GM21515 (cell line): ENCODE measurements around the gene SDK2.
"Not testable (repeated sequence)": the region's sequence is repeated elsewhere in the genome, so short reads cannot be mapped to it uniquely, and the experiment has no call there.

Source experiments
- ATAC-seq: cut with Tn5 transposase; IDR thresholded peaks from one replicate; pipeline ENCODE4 v1.9.1; 2021; ENCODE audit not compliant: unreplicated experiment

SDK2 gene

GRCh38 chr17:73489991-73490390 lies 154.3 kb downstream of the SDK2 start:
- ATAC-seq = no peak

- ATAC-seq = no peak
These were observed 154.9 kb downstream of the SDK2 start for GRCh38 chr17:73489333-73489732.

GRCh38 chr17:73485130-73485529 lies 159.1 kb downstream of the SDK2 start:
- no peak for ATAC-seq

- ATAC-seq = no peak
These were observed 161.4 kb downstream of the SDK2 start for GRCh38 chr17:73482894-73483293.

DNA sequence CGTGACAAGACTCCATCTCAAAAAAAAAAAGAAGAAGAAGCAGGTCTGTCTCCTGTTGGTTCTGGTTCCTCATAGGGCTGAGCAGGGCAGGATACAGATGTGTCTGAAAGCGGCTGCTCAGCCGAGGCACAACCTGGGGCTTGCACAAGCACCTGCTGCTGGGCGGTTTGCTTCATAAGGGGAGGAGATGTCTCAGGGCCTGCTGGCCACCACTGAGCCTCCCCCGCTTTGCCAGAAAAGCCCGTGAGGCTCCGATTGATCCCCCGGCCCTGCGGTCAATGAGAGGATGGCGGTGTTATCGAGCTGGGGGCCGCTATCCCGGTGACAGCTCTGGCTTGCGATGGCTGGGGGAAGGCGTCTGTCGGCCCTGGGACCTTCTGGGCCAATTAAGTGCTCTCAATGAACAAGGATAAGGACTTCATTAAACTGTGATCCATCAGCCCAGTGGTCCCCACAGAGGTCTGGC lies 162.0 kb downstream of the SDK2 start:
- ATAC-seq = no peak

GRCh38 chr17:73481676-73482075 lies 162.6 kb downstream of the SDK2 start:
- no peak for ATAC-seq

GRCh38 chr17:73480740-73481139 lies 163.5 kb downstream of the SDK2 start:
- ATAC-seq = no peak

GRCh38 chr17:73478768-73479424 lies 165.3 kb downstream of the SDK2 start:
- ATAC-seq = no peak

GRCh38 chr17:73478334-73478733 lies 165.9 kb downstream of the SDK2 start:
- ATAC-seq = no peak

DNA sequence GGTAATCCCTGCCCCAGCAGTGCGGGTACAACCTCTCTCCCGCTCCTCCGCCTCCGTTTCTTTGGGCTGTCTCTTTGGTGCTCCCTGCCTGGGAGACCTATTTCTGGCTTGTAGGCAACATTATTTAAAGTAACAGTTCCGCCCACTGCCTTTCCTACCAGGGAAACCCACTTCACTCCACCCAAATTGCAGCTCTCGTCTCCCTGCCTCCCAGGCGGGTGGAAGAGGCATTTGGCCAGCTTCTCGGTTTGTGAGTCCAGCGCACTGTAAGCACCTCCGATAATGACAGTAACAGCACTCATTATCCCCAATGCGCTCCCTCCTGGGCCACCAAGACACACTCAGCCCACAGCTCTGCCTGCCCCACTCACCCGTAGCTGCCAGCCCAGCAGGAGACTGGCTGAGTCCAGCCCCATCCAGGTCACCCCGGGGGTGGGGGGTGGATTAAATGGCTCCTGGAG lies 167.3 kb downstream of the SDK2 start:
- no peak for ATAC-seq

GRCh38 chr17:73474370-73474988 lies 169.8 kb downstream of the SDK2 start:
- no peak for ATAC-seq

- ATAC-seq = not testable (repeated sequence)
These were observed 171.5 kb downstream of the SDK2 start for GRCh38 chr17:73472715-73473114.

DNA sequence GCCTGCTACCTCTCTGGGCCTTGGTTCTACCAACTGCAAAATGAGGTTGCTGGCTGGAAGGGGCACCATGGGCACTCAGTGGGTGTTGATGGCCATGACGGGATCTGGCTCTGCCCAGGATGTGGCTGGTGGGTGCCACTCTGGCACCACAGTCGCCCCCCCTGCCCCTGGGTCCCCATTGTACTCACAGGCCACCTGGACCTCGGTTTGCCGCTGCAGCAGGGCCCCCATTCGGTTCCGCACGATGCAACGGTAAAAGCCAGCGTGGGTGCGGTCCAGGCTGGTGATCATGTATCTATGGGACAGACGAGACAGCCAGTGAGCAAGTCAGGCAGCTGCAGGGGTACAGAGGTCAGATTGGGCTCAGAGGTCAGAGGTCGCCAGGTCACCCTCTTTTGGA lies 172.3 kb downstream of the SDK2 start:
- ATAC-seq = no peak

- ATAC-seq = no peak
These were observed 173.9 kb downstream of the SDK2 start for GRCh38 chr17:73470316-73470826.

GRCh38 chr17:73469311-73469710 lies 174.9 kb downstream of the SDK2 start:
- no peak for ATAC-seq

GRCh38 chr17:73468221-73468620 lies 176.0 kb downstream of the SDK2 start:
- ATAC-seq = no peak

DNA sequence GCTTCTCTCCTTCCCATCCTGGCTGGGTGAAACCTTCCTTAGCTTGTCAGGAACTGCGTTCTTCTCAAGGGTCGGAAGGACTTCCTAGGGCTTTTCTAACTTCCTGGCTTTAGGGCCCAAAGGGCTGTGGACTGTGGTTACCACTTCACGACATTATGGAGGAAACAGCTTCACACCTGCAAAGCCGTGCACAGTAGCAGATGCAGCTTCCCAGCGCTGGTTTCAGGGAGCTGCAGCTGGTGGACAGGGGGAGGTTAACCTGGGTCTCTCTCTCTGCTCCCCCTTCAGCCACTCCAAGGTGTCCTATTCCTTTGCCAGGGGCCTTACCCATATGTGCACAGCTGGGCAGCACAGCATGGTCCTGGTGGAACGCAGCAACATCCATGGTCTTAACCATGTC lies 176.6 kb downstream of the SDK2 start:
- no peak for ATAC-seq

DNA sequence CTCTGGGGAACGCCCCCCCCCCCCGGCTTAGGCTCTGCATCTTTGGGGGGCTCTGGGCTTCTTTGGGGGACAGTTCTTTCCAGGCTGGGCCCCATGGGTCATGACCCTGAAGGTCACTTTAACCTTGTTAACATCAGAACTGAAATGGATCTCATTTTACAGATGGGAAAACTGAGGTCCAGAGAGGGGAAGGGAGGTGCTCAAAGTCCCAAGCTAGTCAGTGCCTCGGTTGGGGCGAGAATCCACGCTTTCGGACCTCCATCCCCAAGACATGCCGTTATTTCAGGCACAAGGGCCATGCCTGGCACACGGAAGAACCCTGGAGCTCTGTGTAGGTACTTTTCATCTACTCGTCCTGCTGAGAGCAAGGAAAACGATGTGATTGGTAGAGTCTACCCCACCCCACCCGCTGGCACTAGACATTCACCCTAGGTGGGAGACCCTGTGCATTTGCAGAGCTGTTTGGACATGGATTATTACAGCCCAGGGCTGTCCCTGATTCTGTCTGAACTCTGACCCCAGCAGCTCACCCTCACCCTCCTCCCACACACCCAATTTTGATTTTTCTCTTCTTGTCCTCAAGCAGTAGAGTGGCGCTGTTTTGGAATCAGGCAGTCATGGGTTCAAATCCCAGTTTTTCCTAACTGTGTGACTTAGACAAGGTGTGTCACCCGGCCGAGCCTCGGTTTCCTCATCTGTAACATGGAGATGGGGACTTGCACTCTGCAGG lies 177.4 kb downstream of the SDK2 start:
- no peak for ATAC-seq

DNA sequence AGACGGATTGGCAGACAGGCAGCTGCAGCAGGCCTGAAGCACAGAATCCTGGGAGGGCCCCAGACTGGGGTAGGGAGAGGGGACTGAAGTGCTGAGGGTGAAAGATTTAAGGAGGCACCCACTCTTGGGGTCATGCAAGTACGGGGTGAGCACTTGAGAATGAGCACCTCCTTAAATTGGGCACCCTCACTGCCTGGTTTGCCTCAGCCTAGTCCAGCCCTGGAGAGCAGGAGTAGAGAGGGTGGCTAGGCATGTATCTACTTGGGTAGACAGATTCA lies 178.4 kb downstream of the SDK2 start:
- no peak for ATAC-seq

DNA sequence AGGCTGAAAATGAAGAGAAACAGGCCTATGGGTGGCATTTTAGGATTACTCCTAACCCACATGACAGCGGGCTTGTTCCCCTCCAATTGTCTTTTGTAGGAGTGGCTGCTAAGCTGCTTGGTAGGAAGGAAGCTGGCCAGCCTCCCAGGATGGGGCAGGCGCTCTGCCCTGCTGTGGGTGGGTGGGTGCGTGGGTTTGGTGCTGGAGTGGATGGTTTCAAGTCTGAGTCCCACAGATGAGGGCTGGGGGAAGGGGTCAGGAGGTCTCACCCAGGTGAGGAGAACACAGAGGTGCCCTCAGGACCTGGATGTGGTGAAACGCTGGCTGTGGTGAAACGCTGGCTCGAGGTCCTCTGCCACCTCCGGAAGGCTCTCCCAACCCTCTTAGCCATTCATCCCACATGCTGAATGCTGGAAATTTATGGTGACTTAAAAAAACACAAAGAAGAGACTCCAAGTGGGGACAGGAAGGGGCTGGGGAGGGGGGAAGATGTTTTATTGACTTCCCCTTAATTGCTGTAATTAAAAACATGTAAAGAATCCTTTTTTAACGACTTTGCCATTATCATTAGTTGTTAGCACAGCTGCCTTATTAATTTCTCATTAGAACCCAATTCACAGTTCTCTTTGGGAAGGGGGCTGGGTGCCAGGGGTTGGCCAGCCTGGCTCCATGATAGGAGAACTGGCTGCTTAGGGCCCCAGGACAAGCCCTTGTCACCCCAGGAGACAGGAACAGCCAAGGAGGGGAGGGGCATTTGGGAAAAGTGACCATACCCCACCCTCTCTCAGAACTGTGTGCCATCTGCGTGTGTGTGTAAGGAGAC lies 178.9 kb downstream of the SDK2 start:
- no peak for ATAC-seq

GRCh38 chr17:73464447-73464846 lies 179.8 kb downstream of the SDK2 start:
- ATAC-seq = no peak
